Measurements from ENCODE around the gene NFX1.
"Not testable (repeated sequence)": the region's sequence is repeated elsewhere in the genome, so short reads cannot be mapped to it uniquely, and the experiment has no call there.

NFX1 gene

DNA sequence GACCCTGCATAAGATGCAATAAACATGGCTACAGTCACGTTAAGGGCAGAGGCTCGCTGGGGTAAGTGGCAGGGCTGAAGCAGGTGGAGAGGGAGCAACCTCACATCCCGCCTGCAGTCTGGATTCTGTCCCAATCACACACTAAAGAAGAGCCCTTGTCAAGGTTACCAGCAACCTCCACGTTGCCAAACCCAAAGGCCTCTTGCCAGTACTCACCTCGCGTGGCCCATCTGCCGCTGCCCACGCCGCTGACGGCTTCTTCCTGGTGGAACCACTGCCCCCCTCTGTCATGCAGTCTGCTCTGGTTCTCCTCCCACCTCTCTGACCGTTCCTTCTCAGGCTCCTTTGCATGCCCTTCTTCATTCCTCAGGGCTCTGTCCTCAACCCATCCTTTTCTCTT is 103.3 kb downstream of the NFX1 start:
- no peak for DNase-seq

DNA sequence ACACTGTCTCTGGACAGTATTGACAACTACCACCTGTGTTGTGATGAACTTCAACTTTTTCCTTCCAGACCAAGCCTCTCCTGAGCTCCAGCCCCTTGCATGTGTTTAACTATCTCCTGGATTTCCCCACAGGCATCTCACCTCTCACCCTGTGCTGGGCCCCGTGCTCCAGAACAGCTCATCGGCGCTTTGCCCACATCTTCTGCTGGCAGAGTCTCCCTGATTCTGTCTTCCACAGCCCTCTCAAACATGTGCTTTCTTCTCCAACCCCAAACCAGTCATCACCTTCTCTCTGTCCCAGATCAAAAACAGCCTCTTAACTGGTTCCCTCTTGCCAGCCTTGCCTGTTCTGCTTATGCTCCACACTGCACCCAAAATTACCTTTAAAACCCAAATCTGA is 103.7 kb downstream of the NFX1 start:
- not testable (repeated sequence) for DNase-seq

DNA sequence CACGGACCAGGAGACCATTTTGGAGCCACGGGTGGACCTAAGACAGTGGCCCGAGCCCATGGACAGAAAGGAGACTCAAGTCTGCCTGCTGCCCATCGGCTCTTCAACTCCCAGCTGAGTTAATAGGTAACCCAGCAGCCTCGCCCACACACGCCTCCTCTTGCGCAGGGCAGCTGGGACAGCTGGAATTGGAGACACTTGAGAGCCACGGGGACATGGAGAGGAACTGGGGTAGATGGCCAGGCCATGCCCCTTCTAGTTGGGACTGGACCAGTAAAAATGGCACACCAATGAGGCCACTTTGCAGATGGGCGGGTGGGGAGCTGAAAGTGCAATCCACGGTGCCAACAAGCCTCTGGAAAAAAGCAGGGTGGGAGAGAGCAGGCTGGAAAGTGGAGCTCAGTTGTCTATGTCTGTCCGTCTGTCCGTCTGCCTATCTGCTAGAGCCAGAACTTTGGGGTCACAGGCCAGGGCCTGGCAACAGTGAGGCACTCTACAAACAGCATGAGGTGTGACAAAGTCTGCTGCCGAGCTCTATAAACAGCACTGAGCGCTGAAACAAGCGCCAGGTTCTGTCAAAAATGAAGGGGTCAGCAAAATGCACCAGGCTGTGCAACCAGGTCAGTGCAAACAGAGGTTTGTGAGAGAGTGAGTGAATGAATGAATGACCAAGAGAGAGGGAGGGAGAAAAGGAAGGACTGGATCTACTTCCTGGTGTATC is 105.0 kb downstream of the NFX1 start:
- DNase-seq, result peak; percentile 5

DNA sequence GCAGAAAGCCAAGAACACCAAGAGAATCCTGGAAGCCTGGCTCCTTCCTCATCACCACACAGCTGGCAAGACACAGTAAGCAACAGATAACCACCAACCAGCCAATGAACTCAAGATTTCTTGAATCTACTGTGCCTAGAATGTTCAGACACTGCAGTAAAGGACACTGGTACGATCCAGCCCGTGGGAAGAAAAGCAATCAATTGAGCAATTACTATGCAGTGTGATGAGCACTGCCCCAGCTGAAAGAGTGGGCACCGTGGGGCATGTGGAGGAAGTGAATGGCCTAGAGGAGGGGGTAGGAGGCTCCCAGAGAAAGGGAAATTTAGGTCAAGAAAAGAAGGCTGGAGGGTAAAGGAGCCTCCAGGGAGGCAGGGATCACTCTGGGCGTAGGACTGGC is 107.5 kb downstream of the NFX1 start:
- DNase-seq, result not testable (repeated sequence)

DNA sequence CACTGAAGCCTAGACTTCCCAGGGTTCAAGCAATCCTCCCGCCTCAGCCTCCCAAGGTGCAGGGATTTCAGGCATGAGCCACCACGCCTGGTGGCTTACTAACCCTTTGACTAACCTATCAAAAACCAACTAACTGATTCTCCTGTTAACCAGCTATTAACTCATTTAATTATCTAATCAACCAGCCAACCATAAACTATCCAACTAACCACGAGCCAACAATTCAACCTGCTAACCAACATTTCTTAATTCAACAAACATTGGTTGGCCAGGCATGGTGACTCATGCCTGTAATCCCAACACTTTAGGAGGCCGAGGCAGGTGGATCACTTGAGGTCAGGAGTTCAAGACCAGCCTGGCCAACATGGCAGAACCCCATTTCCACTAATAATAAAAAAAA is 108.7 kb downstream of the NFX1 start:
- not testable (repeated sequence) for DNase-seq

DNA sequence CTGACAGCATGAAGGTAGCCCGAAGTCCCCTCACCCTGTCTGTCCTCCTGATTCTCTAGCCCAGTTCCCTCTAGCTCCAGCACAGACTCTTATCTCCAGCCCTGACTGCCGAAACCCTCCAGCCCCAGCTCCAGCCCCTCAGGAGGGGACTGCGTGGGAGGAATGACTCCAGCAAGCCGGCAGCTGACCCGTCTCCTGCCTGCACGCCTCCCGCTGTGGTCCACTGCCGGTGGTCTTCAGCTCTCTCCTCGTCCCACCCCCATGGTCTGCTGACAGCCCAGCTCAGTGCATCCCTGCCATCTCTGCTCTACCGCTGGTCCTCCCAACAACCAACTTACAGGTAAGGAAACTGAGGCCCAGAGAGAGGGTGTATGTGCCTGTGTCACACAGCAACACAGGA is 111.5 kb downstream of the NFX1 start:
- DNase-seq, result not testable (repeated sequence)

DNA sequence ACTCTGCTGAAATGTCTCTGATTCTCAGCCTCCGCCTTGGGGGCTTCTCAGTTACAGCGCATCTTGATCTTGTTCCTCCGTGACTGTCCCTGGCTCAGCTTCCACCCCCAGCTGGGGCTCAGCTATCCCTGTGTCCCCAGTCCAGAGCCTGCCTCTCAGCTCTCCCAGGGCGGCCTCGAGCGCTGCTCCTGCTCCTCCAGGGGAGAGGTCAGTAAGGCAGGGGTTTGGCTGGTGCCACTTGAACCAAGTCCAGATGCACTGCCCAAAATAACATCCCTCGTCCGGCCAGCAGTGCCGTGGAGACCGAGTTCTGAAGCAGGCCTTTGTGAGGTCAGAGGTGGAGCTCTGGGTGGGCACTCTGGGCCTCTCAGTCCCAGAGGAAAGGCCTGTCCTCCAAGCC is 112.1 kb downstream of the NFX1 start, which contains the start of gene AQP7:
AQP7 (minus strand) TSS at position 198 of the 400 bp plus-strand sequence. CDS start 1,306 bp downstream, outside the sequence.
- not testable (repeated sequence) for DNase-seq

DNA sequence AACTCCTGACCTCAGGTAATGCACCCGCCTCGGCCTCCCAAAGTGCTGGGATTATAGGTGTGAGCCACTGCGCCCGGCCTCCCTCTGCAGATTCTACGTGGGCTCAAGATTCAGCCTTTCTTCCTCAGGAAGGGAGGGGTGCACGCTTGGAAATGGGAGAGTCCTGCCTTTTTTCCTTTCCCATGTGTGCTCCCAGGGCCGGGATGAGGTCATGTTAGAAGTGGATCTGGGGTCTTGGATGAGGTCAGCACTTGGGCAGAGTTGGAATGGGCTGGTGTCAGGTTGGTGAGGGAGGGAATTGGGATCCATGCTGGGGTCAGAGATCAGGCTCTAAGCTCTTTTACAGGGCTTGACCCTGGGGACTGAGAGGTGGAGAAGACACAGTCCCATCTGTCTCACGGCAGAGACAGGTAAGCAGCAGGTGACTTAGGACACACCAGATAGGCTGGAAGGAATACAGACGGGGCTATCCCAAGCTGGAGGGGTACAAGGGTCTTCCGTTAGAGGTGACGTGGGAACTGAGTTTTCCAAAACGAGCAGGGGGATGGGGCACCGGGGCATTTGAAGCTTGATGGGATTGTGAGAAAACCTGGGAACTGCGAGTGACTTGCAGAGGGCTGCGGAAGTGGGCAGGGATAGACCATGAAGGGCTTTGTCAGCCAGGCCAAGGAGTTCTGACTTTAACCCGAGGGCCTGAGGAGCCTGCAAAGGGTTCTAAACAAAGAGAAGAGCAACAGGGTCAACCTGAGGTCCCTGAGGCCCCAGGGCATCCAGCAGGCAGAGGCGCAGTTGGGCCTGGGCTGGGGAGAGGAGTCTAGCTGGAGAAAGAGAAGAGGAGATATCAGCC is 113.8 kb downstream of the NFX1 start:
- no peak for DNase-seq

DNA sequence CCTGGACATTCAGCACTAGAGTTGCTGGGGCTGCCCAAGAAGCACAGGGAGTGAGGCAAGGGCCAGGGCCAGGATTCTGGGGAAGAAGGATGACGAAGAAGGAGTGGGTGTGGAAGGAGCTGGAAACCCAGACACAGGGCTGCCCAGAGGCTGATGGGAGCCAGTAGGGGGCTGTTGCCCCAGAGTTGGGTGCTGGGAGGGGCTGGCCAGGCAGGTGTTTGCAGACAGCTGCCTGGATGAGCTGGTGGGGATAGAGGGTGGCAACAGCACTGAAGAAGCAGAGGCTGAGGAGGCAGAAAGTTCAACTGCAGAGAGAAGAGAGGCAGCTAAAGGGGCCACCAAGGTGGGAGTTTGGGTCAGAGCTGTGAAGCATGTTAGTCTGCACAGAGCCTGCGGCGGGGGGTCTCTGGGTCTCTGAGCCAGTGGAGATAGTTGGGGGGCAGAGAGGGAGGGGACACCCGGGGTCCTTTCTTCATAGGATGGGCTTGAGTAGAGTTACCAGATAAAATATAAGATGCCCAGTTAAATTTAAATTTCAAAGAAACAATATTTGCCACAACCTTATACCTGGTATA is 114.6 kb downstream of the NFX1 start:
- no peak for DNase-seq

DNA sequence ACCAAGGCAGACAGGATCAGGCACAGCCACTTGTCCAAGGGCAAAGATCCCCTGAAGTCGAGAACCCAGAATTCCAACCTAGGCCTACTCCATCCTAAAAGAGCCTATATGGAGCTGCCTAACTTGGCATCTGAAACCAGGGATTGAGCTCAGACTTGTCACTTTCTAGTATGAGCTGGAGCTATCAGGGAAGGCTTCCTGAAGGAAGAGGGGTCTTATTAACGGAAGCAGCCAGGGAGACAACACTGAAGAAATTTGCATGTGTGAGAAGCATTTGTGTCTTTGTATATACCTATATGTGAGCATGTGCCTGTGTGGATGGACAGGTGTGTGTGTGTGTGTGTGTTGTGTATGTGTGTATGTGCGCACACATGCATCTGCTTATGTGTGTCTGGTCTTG is 116.7 kb downstream of the NFX1 start:
- no peak for DNase-seq

DNA sequence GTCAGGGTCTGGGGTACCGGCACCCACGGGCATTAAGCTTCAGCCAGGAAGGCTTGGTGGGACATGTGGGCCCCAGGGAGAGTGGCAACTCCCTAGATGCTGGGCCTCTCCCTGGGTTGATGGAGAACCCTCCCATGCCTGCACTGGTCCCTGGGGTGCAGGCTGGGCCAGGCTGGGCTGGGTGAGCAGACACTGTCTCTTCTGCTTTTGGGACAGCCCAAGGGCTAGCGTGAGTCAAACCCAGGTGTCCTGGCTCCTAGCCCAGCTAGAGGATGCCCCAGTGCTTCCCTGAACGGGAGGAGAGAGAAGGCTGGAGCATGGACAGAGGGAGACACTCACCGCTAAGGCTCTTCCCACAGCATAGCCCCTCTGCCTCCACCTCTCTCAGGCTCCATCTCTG is 117.8 kb downstream of the NFX1 start:
- DNase-seq, result no peak

DNA sequence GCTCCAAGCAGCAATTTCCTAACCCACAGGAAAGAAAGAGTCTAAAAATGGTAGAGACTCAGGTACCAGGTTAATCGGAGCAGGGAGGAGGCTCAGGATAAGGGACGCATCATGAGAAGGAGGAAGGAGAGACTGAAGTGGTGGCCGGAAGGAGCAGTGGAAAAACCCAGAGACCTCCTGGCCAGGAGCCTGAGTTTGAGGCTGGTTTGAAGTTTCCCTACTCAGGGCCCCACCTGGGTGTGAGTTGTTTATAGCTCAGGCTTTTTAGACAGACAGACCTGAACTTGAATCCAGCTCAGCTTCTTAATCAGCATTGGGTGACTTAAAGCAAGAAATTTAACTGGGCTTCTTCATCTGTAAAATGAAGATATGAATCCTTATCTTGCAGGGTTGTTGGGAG is 124.0 kb downstream of the NFX1 start:
- DNase-seq, result no peak

DNA sequence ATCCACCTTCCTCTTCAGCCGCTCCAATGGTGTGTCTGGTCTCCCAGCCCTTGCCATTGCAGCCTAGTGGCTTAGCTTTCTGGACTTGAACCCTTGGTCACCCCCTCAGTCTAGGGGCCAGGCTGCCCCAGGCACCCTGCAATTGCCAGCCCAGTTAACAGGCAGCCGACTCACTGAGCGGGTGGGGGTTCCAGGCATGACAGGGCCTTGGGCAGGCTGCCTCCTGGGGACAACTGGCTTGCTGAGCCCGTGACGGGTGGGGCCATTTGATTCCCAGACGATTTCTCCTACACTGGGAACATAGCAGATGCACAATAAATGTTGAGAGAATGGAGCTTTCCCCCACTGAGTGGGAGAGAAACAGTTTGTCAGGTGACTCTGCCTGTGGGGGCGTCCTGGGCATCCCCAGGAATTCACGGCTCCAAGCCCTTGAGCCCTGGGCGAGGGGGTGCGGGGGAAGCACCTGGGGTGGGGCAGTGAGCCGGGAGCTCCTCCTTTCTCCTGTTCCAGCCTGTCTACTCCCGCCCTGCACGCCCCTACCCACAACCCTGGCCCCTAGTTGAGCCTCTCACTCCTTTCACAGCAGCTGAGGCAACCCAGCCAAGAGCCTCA is 124.7 kb downstream of the NFX1 start:
- DNase-seq, result no peak

DNA sequence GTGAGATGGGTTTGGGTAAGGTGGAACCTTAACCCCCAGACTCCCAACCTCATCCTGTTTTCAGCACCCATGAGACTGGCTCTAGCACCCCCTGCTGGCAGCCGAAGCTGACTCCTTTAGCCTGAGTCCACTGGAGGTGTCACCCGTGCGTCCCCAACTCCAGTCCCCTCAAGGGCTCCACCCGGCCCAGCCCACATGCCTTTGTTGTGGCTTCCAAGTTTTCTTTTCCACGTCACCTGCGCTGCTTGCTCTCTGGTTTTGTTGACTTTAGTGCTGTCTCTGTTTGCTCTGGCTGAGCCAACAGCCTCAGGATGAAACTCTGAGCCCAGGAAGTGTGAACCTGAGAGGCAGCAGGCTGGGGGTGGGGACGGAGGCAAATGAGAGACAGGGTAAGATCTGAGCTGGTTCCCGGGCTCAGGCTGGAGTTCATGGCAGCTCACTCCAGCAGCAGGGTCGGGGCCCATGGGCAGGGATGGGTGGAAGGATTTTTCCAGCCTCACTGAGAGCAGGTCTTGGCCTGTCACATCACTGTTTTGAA is 125.3 kb downstream of the NFX1 start:
- DNase-seq, result peak; percentile 21

DNA sequence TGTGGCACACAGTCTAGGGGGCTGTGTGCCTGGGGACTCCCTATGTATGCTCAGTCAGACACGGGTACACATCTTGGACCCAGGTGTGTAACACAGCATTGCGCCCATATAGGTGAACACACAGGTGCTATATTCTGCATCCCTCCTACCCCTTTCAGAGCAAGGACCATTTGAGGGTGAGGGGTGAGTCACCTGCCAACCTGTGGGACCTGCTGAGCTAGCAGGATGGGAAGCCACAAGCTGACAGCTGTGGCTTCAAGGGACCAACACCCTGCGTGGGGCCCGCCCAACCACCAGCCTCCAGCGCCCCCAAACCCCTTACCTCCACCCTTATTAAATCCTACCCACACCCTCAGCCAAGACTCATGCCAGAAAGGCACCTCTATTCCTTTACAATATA is 126.7 kb downstream of the NFX1 start:
- DNase-seq, result no peak

DNA sequence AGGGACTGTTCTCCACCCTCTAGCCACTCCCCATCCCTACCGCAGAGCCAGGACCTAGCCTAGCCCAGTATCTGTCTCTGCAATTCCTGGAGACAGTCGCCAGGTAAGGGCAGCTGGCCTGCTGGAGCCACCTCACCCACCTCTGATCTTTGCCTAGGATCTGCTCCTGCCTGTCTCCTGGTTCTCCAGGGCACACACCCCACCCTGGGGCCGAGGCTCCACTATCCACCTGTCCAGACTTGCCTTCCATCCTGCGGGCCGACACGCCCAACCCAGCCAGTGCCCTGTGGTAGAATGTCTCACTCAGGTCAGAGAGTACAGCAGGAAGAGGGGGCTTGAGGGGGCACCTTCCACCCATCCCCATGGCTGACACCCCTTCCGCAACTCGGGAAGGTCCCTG is 127.8 kb downstream of the NFX1 start:
- no peak for DNase-seq

DNA sequence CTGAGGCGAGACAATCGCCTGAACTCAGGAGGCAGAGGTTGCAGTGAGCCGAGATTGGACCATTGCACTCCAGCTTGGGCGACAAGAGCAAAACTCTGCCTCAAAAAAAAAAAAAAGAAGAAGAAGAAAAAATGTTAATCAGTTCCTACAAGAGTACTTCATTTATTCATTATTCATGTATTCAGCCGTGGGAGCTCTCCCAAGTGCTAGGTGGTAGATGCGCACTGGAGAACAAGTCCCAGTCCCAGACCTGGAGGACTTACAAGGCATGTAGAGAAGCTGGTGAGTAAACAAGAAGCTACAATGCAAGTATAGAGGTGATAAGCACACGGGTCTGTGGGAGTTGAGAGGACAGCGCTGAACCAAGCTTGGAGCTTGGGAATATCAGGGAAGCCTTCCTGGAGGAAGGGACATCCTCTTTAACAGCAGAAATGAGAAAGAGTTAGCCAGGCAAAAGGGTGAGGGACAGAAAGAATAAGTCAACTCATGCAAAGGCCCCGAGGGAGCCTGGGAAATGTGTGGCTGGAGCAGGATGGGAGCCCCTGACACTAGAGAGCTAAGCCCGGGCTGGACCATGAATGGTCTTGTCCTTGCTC is 129.5 kb downstream of the NFX1 start:
- DNase-seq, result no peak

Data from kidney glomerular epithelial cell (primary cell).